Left colon (tissue), 2 donors: ENCODE data around the gene KLHL11. TPM values are rescaled to one million over a fixed set of nuclear protein-coding genes. Genes with fewer than 3 reads are reported as not detected.
A peak's percentile ranks its signal among the peaks of the same experiment; 100 is the strongest.

Experiments used
- ATAC-seq: fragments of 200-7000 bp; cut with Tn5 transposase; one replicate; pipeline ENCODE4 v1.9.1; 2020; ENCODE audit warnings: mild to moderate bottlenecking, moderate library complexity
- DNase-seq, 2 donors: peaks; one replicate each; pipeline ENCODE4 v3.0.0-alpha.2; 2020
- intact Hi-C, 2 donors: fragments of 100-400 bp; cut with DNase I in 1 of 2; cut with micrococcal nuclease in 1 of 2; formaldehyde crosslinking; loops; one replicate each; pipeline versions ENCODE4 v1.11.2 to v1.14.0; 2022; cut with DNase I, micrococcal nuclease
- total RNA-seq, 2 donors: library from RNA; stranded (reverse); fragmentation: NEBNext Ultra II Directional; extraction: Animal tissue kit (Norgen Biotek cat#: 25700); gene quantifications; one replicate each; pipeline ENCODE4 v1.2.1, GENCODE V29; 2021
- donor health status: DM: no; HTN: no; CAD: no.
- donor health status: DM: yes; HTN: yes; CAD: no.

Gene KLHL11
- total RNA-seq, 2 donors from 2014 or later = 6.5 to 8.9 TPM

GRCh38 chr17:41814195-41814594 lies 51.0 kb downstream of the KLHL11 start:
- intact Hi-C loops = no loop called here
- no peak for DNase-seq
- no peak for ATAC-seq

- ATAC-seq (no peak), DNase-seq (no peak)
- intact Hi-C loops = no loop called here
Observed at GRCh38 chr17:41813699-41814124, 51.5 kb downstream of the KLHL11 start.

GRCh38 chr17:41813152-41813680 lies 52.0 kb downstream of the KLHL11 start:
- intact Hi-C loops = no loop called here
- ATAC-seq = no peak
- no peak for DNase-seq

- DNase-seq (peak; percentile 56 to 63), ATAC-seq (peak; percentile 10)
- intact Hi-C loops = no loop called here
Observed at GRCh38 chr17:41812381-41813151, 52.7 kb downstream of the KLHL11 start, which contains the start of gene FKBP10. Gene FKBP10 (plus strand): TSS chr17:41813004. CDS start chr17:41813035, 31 bp downstream.

GRCh38 chr17:41811549-41812380 lies 53.5 kb downstream of the KLHL11 start, which contains the start of gene P3H4:
Gene P3H4 (minus strand): TSS chr17:41811949. CDS start chr17:41811915, 34 bp downstream.
- ATAC-seq = peak; percentile 81
- intact Hi-C loops = no loop called here

GRCh38 chr17:41810659-41811548 lies 54.3 kb downstream of the KLHL11 start:
- peak; percentile 23 for ATAC-seq
- no peak for DNase-seq
- intact Hi-C loops = no loop called here

More at GRCh38 chr17:41811549-41812380, 53.5 kb downstream of the KLHL11 start, which contains the start of gene P3H4:
- DNase-seq = peak; percentile 66 to 88

- DNase-seq = peak; percentile 49 to 77
- peak; percentile 85 for ATAC-seq
- intact Hi-C loops = loop anchor here in 1 of 2 donors (10.0 kb wide), 1 partner anchor 72 kb away; the partner anchor contains the start of gene HAP1
Observed at GRCh38 chr17:41806685-41807445, 58.4 kb downstream of the KLHL11 start.

Other genes with a start within 250 kb of the KLHL11 start
- under 1 TPM in 1 of 2 donors, not detected in 1; 0.70 TPM for gene KRT17, start 240.8 kb downstream of the KLHL11 start, total RNA-seq
- 100 to 1,000 TPM; 596 to 603 TPM for gene EIF1, start 176.5 kb downstream of the KLHL11 start, total RNA-seq
- not detected for gene GAST, start 153.1 kb downstream of the KLHL11 start, total RNA-seq
- under 1 TPM; 0.42 to 0.73 TPM for gene HAP1, start 130.8 kb downstream of the KLHL11 start, total RNA-seq
- 100 to 1,000 TPM; 343 to 345 TPM for gene JUP, start 78.7 kb downstream of the KLHL11 start, total RNA-seq
- gene P3H4, start 53.5 kb downstream of the KLHL11 start, total RNA-seq = 10 to 100 TPM; 10.7 to 15.3 TPM
- 10 to 100 TPM in 1 of 2 donors, 1 to 10 TPM in 1; 4.2 to 10.8 TPM for gene FKBP10, start 52.4 kb downstream of the KLHL11 start, total RNA-seq
- gene NT5C3B, start 29.2 kb downstream of the KLHL11 start, total RNA-seq = 10 to 100 TPM; 16.0 to 18.8 TPM
- gene KLHL10, start 27.6 kb downstream of the KLHL11 start, total RNA-seq = not detected
- 100 to 1,000 TPM in 1 of 2 donors, 10 to 100 TPM in 1; 88.2 to 125 TPM for gene ACLY, start 53.5 kb upstream of the KLHL11 start, total RNA-seq
- under 1 TPM; 0.12 to 0.20 TPM for gene ODAD4, start 65.2 kb upstream of the KLHL11 start, total RNA-seq
- 10 to 100 TPM; 45.6 to 53.6 TPM for gene CNP, start 101.4 kb upstream of the KLHL11 start, total RNA-seq
- gene DNAJC7, start 152.0 kb upstream of the KLHL11 start, total RNA-seq = 10 to 100 TPM; 76.5 to 84.6 TPM
- gene NKIRAS2, start 154.7 kb upstream of the KLHL11 start, total RNA-seq = 10 to 100 TPM; 29.4 to 31.9 TPM
- gene C17orf113, start 185.2 kb upstream of the KLHL11 start, total RNA-seq = 1 to 10 TPM; 1.8 to 2.5 TPM
- gene ZNF385C, start 233.1 kb upstream of the KLHL11 start, total RNA-seq = under 1 TPM; 0.34 to 0.40 TPM
- 10 to 100 TPM; 10.8 to 12.3 TPM for gene DHX58, start 247.3 kb upstream of the KLHL11 start, total RNA-seq